ENCODE results near the gene SERBP1. TPM values are rescaled to one million over a fixed set of nuclear protein-coding genes. Genes with fewer than 3 reads are reported as not detected.
A peak's percentile ranks its signal among the peaks of the same experiment; 100 is the strongest.

Gene SERBP1
- total RNA-seq, 6 donors from 2014 or later: 93.2 to 199 (median 138) TPM

DNA sequence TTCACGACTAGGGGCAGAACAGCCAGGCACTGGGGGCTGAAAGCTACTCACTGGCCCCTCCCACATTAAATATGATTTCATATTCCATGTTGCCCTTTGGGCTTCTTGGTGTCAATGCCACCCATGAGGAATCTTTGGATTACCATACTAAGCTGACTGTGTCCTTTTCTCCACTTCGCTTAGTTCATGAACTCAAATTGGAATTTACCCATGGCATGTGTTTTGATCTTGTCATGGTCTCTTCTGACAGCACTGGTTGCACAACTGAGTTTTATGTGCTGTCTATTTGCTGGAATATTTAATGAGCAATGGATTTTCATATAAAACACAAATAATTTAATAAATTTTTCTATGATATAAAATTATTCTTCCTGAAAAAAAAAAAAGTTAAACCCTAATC is 59.2 kb downstream of the SERBP1 start:
- ATAC-seq (ENCODE audit: low FRiP score in 2 of 2): no peak
- no peak for TF ChIP-seq POLR2AphosphoS5 (IDR thresholded peaks at IDR 0.05)
- TF ChIP-seq POLR2A (IDR thresholded peaks at IDR 0.05): no peak
- WGBS, 2 donors: 84 to 97% methylated on average over 2 of the region's 2 CpGs

DNA sequence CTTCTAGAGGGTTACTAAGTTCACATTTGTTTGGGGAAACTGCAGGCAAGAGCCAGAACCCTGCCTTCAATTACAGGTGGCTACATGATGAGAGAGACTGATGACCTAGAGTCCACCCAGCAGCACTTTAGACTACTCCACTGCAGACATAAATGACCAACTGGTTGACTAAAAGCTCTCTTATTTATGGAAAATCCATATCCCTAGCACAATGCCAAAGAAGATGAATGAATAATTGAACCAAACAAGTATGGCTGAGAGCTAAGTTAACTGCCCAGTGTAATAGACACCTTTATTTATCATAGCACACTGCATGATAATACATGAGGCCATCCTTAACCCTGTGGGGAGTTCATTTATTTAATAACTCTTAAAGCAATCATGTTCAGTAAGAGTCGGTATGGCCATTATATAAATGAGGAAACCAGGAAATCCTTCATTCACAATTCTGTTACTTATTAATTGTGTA is 62.1 kb downstream of the SERBP1 start:
- no peak for ATAC-seq (ENCODE audit: low FRiP score in 2 of 2)
- no peaks in the 10 kb centered on the region for H3K9me3 ChIP-seq

More for the DNA sequence above, 59.2 kb downstream of the SERBP1 start:
- Histone ChIP-seq H3K4me3 (no peak overlapping the region), H3K27ac (no peak overlapping the region), H3K9me3 (no peaks in the 10 kb centered on the region), H3K36me3 (no peaks in the 10 kb centered on the region), H3K4me1 (no peaks in the 10 kb centered on the region), H3K27me3 (no peaks in the 10 kb centered on the region)
- no peak for DNase-seq

DNA sequence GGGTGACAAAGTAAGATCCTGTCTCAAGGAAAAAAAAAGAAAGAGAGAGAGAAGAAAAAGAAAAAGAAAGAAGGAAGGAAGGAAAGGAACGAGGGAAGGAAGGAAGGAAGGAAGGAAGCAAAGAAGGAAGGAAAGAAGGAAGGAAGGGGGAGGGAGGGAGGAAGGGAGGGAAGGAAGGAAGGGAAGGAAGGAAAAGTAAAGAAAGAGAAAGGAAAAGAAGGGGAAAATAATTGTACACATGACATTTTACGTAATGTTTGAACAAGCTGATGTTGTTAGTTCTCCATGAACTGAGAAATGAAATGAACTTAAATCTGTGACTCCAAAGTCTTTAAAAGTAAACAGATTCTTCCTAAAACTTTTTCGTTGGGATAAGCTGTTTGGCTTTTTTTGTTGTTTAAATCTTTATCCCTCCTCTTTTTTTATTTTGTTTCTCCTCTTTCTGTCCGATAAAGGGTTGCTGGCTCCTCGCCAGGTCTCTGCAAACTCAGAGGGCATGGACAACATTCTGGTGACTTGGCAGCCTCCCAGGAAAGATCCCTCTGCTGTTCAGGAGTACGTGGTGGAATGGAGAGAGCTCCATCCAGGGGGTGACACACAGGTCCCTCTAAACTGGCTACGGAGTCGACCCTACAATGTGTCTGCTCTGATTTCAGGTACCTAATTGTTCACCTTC is 62.7 kb downstream of the SERBP1 start:
- 46 to 55% methylated on average over 8 of the region's 8 CpGs for WGBS, 2 donors
- no peak for ATAC-seq (ENCODE audit: low FRiP score in 2 of 2)

More for the DNA sequence above, 62.1 kb downstream of the SERBP1 start:
- Histone ChIP-seq H3K27ac (no peak overlapping the region), H3K4me3 (no peak overlapping the region), H3K27me3 (no peaks in the 10 kb centered on the region), H3K36me3 (no peaks in the 10 kb centered on the region), H3K4me1 (no peaks in the 10 kb centered on the region)
- TF ChIP-seq, protein P1, sequence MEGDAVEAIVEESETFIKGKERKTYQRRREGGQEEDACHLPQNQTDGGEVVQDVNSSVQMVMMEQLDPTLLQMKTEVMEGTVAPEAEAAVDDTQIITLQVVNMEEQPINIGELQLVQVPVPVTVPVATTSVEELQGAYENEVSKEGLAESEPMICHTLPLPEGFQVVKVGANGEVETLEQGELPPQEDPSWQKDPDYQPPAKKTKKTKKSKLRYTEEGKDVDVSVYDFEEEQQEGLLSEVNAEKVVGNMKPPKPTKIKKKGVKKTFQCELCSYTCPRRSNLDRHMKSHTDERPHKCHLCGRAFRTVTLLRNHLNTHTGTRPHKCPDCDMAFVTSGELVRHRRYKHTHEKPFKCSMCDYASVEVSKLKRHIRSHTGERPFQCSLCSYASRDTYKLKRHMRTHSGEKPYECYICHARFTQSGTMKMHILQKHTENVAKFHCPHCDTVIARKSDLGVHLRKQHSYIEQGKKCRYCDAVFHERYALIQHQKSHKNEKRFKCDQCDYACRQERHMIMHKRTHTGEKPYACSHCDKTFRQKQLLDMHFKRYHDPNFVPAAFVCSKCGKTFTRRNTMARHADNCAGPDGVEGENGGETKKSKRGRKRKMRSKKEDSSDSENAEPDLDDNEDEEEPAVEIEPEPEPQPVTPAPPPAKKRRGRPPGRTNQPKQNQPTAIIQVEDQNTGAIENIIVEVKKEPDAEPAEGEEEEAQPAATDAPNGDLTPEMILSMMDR (IDR thresholded peaks at IDR 0.05): no peak
- no peak for TF ChIP-seq POLR2AphosphoS5 (IDR thresholded peaks at IDR 0.05)
- no peak for TF ChIP-seq EP300 (IDR thresholded peaks at IDR 0.05)
- TF ChIP-seq POLR2A (IDR thresholded peaks at IDR 0.05): no peak
- WGBS, 2 donors: 74 to 75% methylated on average over 1 of the region's 1 CpG
- no peak for DNase-seq

DNA sequence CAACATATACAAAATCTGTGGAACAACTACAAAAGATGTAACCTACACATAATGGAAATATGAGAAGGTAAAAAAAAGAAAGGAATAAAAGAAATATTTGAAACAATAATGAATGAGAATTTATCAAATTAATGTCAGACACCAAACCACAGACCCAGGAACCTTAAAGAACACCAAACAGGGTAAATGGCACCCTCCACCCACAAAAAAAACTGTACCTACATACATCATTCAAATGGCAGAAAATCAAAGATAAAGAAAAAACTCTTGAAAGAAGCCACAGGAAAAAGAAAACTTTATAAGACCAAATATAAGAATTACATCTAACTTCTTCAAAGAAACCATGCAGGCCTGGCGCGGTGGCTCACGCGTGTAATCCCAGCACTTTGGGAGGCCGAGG is 68.6 kb downstream of the SERBP1 start:
- Histone ChIP-seq H3K4me1 (no peaks in the 10 kb centered on the region), H3K27me3 (no peaks in the 10 kb centered on the region), H3K27ac (no peak overlapping the region), H3K36me3 (no peaks in the 10 kb centered on the region), H3K4me3 (no peak overlapping the region), H3K9me3 (no peaks in the 10 kb centered on the region)
- DNase-seq (peak in 1 of 2 donors; percentile 24), ATAC-seq (ENCODE audit: low FRiP score in 2 of 2) (no peak)
- 94 to 95% methylated on average over 5 of the region's 5 CpGs for WGBS, 2 donors
- TF ChIP-seq POLR2A (IDR thresholded peaks at IDR 0.05): no peak
- TF ChIP-seq, protein P1 (IDR thresholded peaks at IDR 0.05): no peak
- no peak for TF ChIP-seq EP300 (IDR thresholded peaks at IDR 0.05)

More for the DNA sequence above, 62.7 kb downstream of the SERBP1 start:
- Histone ChIP-seq H3K4me1 (no peaks in the 10 kb centered on the region), H3K9me3 (no peaks in the 10 kb centered on the region), H3K4me3 (no peak overlapping the region), H3K36me3 (no peaks in the 10 kb centered on the region), H3K27ac (no peak overlapping the region), H3K27me3 (no peaks in the 10 kb centered on the region)
- peak in 1 of 2 donors; percentile 28 for DNase-seq
- TF ChIP-seq EP300 (IDR thresholded peaks at IDR 0.05) (no peak), POLR2AphosphoS5 (IDR thresholded peaks at IDR 0.05) (no peak), POLR2A (IDR thresholded peaks at IDR 0.05) (no peak)
- TF ChIP-seq, protein P1 (IDR thresholded peaks at IDR 0.05): no peak

DNA sequence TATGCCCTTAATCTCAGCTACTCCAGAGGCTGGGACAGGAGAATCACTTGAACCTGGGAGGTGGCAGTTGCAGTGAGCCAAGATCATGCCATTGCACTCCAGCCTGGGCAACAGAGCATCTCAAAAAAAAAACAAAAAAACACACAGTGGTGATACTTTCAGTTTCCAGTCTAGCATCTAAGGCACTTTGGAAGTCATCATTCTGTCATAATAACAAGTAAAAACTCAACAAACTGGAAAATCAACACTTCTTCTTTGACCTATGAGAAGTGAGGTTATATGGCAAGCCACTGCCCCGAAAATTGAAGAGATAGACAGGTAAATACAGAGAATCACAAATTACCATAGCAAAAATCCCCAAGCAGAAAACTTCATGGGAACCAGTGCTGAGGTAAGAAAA is 70.6 kb downstream of the SERBP1 start:
- ATAC-seq (ENCODE audit: low FRiP score in 2 of 2): no peak
- H3K27ac ChIP-seq: no peak overlapping the region
- peaks cover 0 to 2% (median 0%) of the 10 kb centered on the region in 4 donors for H3K4me1 ChIP-seq
- no peaks in the 10 kb centered on the region for H3K27me3 ChIP-seq
- 35 to 86% methylated on average over 1 of the region's 1 CpG for WGBS, 2 donors
- TF ChIP-seq EP300 (IDR thresholded peaks at IDR 0.05): no peak
- TF ChIP-seq, protein P1 (IDR thresholded peaks at IDR 0.05): no peak
- TF ChIP-seq POLR2AphosphoS5 (IDR thresholded peaks at IDR 0.05): no peak
- no peak for TF ChIP-seq POLR2A (IDR thresholded peaks at IDR 0.05)
- no peak for DNase-seq
- no peaks in the 10 kb centered on the region for H3K9me3 ChIP-seq
- no peak overlapping the region for H3K4me3 ChIP-seq
- no peaks in the 10 kb centered on the region for H3K36me3 ChIP-seq

Small RNA genes within 50 kb of the gene (small RNA-seq; reads per million reads assigned to genes)
- gene RNU6-387P: 0 reads per million in 4 donors

Other genes with a start within 250 kb of the SERBP1 start
- gene IL12RB2, start 122.5 kb downstream of the SERBP1 start, total RNA-seq: 1 to 10 TPM in 1 of 6 donors, under 1 TPM in 4, not detected in 1; 0.33 to 1.6 (median 0.74) TPM

Data from upper lobe of left lung (tissue), 6 donors.